ACHN (cell line): ENCODE data around the gene MPP1.

Experiments used
- DNase-seq: peaks from one replicate; pipeline ENCODE4 v3.0.0-alpha.2; 2015
- in situ Hi-C: cut with HindIII; loops from 2 replicates; pipeline ENCODE4 v1.10.0; 2017; ENCODE audit warnings: low sequenced_read_pairs, low pct_ligation_motif_present, low pct_unique_long_range_greater_than_20kb

Gene MPP1

DNA sequence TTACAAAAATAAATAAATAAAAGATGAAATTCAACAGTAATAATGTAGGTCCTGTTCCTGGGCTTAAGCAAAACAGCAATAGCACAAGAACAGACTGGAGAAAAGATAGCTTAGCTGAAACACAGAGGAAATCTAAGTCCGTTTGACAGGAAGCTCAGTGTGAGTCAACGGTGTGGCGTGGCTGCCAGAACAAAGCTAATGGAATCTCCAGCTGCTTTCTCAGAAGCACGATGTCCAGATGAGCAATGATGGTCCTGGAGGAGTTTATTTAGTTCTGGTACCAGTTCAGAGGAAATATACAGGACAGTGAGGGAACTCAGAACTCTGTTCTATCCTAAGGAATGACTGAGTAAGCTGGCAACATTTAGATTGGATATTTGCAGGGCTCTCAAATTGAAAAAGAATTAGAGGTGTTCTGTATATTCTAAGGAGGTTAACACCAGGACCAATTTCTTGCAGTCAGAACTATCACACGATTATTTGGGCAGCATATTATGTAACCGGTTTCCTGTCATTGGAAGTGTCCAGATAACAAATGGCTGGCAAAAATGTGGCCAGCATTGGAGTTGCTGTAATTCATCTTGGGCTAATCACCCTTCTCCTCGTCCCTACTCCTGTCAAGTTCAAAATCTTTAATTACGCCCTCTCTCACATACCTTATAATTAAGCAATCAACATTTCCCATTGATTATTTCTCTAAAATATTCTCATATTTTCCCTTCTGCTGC, 67.1 kb downstream of the MPP1 start:
- no peak for DNase-seq
- in situ Hi-C loops = no loop called here

GRCh38 chrX:154737136-154737535, 68.1 kb downstream of the MPP1 start:
- DNase-seq = no peak
- in situ Hi-C loops = no loop called here

DNA sequence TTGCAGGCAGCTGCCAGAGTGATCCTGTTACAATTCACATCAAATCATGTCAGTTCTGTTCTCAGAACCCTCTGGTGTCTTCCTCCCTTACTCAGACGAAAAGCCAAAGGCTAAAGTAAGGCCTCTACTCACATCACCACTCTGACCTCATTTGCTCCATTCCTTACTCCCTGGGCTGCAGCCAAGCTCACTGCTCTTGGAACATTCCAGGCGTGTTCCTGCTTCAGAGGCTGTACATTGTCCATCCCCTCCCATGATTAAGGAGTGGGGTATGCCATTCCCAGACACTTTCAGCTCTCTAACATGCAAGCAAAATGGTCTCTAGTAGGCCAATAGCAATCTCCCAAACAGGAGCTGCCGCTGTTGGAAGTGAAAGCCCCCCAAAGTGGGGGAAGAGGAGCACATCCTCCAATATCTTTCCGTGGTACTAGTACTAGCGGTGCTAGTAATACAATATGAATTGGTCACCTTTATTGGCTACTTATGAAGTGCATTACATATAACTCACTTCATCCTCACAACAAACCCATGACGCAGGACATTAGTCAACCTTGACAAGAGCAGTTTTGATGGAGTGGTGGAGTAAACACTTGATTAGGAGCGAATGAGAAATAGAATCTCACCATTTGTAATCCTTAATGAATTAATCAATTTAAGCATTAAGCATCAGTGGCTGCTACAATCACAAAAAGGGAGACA, 69.4 kb downstream of the MPP1 start:
- in situ Hi-C loops = no loop called here
- no peak for DNase-seq

- in situ Hi-C loops = no loop called here
- DNase-seq = no peak
These were observed 71.1 kb downstream of the MPP1 start for GRCh38 chrX:154734061-154734781.

DNA sequence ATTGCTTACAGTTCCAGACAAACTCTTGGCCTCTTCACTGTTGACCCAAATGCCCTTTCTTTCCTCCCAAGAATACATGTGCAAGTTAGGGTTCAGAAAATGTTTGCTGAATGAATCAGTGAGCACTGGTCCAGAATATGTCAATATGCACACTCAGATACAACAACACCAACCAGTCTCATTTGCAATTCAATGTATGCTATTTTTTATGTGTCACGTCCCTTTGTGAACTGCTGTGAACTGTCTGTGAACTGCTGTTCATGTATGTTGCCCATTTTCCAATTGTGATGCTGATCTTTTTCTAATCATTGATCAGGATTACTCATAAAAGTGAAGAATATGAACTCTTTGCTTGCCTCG, 72.2 kb downstream of the MPP1 start:
- in situ Hi-C loops = no loop called here
- DNase-seq = no peak

- DNase-seq = no peak
- in situ Hi-C loops = no loop called here
These were observed 72.7 kb downstream of the MPP1 start for GRCh38 chrX:154732421-154733065.

GRCh38 chrX:154731881-154732280, 73.4 kb downstream of the MPP1 start:
- DNase-seq = no peak
- in situ Hi-C loops = no loop called here

DNA sequence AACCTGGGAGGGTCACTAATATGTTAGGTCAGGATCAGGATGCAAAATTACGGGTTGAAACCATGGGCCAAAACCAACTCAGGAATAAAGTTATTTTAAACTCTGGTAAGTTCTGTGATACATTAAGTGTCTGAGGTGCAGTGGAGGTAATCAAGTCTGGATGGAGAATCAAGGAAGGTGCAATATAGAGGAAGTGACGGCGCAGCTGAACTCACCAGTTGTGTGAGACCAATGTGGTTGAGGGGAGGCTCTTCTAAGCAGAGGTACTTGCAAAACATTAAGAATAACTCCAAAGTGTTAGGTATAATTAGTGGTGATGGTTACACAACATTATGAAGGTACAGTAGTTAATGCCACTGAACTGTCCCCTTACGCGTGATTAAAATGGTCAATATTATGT, 74.1 kb downstream of the MPP1 start:
- no peak for DNase-seq
- in situ Hi-C loops = no loop called here

DNA sequence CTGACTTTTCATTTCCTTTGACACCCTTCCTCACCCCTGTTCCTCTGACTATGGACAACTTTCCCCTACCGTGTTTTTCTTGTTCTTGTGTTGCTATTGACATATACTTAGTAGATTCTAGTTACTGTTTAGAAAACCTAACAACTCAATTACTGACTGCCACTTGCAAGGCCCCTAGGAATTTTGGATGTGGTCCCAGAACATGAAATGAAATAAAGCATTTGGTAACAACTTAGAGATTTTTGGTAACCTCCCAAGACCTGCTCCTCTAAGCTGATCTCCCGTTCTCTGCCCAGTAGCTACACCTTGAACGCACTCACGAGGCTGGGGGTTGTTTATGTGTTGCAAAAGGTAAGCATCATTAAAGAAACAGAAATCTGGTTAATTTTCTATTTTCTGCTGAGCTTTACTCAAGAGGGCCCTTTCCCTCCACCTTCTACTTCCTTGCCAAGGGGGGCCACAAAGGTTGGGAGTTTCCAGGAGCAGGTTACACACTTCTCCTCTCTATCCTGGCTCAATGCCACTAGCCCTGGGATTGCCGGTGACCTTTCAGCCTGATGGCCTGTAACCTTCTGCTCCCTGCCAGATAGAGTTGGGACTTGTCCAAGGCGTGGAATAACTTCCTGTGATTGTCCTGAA, 74.9 kb downstream of the MPP1 start:
- in situ Hi-C loops = no loop called here
- no peak for DNase-seq

- DNase-seq = no peak
- in situ Hi-C loops = no loop called here
These were observed 75.8 kb downstream of the MPP1 start for GRCh38 chrX:154729439-154729838.
